ENCODE results near the gene COL19A1.
A peak's percentile ranks its signal among the peaks of the same experiment; 100 is the strongest.
"Not testable (repeated sequence)": the region's sequence is repeated elsewhere in the genome, so short reads cannot be mapped to it uniquely, and the experiment has no call there.

Gene COL19A1

GRCh38 chr6:69866770-69867638 is 648 bp downstream of the COL19A1 start:
- DNase-seq (ENCODE audit: low read depth): peak; percentile 46

DNA sequence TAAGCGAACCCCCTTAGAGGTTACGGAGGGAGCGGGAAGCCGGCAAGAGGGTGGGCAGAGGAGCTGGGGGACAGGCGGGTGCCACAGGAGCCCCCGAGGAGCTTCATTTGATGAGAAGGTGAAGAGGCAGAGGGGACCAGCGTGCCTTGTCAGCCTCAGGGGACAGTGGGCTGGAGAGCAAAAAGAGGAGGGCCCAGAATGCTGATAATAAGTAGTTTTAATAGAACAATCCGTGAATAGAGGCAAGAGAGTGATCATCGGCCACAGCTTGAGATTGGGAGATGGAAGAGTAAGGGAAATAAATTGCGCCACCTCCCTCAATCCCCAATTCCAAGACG is 1.3 kb downstream of the COL19A1 start:
- DNase-seq (ENCODE audit: low read depth): no peak

DNA sequence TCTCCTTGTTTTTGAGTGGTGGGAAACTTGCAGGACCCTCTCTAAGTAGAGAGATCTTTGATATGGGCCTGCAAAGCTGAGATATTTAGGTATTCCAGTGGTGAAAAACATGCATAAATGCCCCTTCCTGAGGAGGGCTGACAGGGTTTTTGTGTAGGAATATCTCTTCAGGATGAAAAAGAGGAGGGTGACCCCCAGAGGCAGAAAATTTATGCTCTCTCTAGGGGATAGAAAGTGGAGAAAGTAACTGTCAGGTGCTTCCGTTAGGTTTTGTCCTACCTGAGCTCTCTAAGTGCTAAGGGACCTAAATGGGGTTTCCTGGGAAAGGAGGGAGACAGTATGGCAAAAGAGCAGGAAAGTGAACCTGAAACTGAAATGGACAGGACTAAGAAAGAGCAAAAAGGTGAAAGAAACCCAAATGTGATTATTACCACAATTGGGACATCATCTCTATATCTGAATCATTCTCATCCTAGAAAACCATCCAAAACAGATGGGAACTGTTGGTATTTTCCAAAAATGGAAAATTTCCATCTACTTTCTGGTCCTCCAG is 2.0 kb downstream of the COL19A1 start:
- DNase-seq (ENCODE audit: low read depth): no peak

DNA sequence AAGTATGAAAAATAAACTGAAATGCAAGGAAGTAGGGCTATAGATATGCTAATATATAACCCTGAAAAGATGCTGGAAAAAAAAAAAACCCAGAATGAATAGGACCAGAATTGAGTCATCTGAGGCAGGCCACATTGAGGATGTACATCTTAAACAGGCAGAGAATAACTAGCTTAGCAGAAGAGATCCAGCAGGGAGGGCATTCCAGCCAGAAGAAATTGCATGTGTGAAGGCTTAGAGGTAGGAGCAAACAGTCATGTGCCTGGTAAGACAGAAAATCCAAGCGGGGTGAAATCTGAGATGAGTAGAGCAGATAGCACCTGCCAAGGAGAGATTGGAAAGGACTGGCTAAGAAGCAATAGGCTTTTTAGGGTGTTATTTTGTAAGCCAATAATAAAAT is 2.6 kb downstream of the COL19A1 start:
- no peak for DNase-seq (ENCODE audit: low read depth)

GRCh38 chr6:69871107-69871506 is 4.8 kb downstream of the COL19A1 start:
- DNase-seq (ENCODE audit: low read depth): no peak

GRCh38 chr6:69873291-69873690 is 6.9 kb downstream of the COL19A1 start:
- DNase-seq (ENCODE audit: low read depth): no peak

DNA sequence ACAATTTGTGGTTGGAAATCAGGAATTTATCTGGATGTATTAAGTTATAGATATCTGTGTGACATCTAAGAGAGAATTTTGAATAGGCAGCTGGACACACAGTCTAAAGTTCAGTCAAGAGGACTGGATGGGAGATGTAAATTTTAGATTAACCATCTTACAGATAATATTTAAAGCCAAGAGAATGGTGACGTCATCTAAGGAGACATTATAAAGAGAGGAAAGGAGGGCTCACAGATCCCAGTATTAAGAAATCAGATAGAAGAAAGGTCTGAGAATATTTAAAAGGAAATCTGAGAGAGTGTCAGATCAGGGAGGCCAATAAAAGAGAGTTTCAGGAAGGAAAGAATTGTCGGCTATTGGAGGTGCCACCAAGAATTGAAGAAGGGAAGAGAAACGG is 9.4 kb downstream of the COL19A1 start:
- no peak for DNase-seq (ENCODE audit: low read depth)

DNA sequence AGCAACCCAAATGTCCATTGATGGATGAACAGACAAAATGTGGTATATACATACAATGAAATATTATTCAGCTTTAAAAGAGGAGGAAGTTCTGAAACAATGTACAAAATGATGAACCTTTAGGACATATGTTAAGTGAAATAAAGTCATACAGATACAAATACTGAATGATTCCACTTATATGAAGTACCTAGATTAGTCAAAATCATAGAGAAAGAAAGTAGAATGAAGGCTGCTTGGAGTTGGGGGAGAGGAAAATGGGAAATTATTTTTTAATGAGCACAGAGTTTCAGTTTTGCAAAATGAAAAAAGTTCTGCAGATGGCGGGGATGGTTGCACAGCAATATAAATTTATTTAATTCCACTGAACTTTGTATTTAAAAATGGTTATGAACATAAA is 12.4 kb downstream of the COL19A1 start:
- DNase-seq (ENCODE audit: low read depth): no peak

DNA sequence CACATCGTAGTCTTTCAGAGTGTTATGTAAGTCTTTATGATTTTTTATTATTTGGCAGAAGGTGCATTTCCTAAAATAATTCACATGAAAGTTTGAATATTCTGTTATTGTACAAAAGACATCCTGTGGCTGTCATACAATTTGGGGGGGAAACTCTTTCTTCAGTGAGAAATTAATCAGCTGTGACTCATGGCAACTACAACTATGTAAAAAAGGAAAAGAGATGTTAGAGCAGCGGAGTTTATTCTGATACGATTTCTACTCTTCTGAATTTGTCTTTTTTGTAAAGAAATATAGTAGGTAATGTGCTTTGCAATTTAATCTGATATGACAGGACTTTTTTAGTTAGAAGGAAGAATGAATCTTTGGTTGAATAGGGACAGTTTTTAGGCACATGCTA is 14.2 kb downstream of the COL19A1 start:
- no peak for DNase-seq (ENCODE audit: low read depth)

GRCh38 chr6:69881322-69882151 is 15.2 kb downstream of the COL19A1 start:
- no peak for DNase-seq (ENCODE audit: low read depth)

- DNase-seq (ENCODE audit: low read depth): no peak
These were observed 17.2 kb downstream of the COL19A1 start for GRCh38 chr6:69883551-69883950.

- DNase-seq (ENCODE audit: low read depth): no peak
These were observed 17.9 kb downstream of the COL19A1 start for GRCh38 chr6:69884231-69884630.

- DNase-seq (ENCODE audit: low read depth): no peak
These were observed 20.7 kb downstream of the COL19A1 start for GRCh38 chr6:69887026-69887425.

DNA sequence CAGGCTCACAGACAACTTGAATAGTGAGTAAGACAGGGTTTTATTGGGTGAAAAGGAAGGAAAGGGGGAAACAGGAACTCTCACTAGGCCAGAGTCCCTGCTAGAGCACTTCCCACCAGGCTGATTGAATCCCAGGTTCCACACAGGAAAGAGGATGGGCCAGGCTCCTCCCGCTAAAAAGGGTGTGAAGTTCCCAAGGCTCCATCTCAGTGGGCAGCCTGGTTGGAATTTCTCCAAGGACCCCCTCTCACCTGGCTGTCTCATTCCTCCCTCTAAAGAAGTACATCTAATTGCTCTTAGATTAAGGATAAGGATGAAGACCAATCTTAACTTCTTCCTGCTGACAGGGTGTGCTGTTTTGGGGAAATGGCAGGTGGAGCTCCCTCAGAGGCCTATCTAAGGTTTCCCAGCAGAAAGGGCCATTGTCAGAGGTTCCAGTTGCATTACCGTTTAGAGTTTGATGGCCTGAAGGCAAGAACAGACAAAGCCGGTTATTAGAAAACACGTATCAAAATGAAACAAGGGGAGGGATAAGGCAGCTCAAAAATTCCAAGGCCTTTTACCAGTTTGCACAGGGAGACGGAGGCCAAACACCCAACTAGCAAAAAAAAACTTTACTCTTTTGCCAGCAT is 21.5 kb downstream of the COL19A1 start:
- no peak for DNase-seq (ENCODE audit: low read depth)

DNA sequence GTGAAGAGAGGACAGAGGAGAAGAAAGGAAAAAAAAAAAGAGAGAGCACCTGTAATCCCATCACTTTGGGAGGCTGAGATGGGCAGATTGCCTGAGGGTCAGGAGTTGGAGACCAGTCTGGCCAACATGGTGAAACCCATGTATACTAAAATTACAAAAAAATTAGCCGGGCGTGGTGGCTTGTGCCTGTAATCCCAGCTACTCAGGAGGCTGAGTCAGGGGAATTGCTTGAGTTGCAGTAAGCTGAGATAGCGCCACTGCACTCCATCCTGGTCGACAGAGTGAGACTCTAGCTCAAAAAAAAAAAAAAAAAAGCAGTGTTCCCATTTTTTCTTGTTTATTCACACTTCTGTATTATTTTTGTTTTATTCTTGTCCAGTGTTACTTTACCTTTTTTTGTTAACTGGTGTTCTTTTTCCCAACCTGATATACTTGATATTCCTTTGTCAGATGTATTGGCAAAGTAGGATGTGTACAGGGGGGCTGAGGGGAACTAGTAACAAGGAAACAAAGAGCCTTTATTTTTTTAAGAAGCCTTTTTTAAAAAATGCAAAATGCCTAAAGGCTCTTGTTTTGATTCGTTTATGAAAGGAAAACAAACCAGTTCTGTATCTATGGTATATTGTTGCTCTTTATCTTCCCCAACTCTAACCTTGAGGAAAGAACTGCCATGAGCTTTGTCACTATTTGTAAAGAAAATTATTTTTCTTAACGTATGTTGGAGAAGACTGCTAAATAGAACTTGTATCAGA is 22.3 kb downstream of the COL19A1 start:
- DNase-seq (ENCODE audit: low read depth): no peak

DNA sequence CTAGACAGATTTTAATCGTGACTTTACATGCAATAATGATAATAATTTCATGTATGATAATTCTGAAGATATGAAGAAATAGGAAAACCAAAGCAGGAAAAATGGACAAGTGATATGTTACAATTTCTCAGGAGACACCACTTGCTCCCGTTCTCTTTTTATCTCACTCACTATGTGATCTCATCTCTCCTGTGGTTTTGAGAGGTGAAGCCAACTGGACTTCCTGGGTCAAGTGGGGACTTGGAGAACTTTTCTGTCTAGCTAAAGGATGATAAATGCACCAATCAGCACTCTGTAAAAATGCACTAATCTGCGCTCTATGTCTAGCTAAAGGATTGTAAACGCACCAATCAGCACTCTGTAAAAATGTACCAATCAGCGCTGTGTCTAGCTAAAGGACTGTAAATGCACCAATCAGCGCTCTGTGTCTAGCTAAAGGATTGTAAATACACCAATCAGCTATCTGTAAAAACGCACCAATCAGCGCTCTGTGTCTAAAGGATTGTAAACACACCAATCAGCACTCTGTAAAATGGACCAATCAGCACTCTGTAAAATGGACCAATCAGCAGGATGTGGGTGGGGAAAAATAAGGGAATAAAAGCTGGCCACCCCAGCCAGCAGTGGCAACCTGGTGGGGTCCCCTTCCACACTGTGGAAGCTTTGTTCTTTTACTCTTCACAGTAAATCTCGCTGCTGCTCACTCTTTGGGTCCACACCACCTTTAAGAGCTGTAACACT is 23.0 kb downstream of the COL19A1 start:
- not testable (repeated sequence) for DNase-seq (ENCODE audit: low read depth)

DNA sequence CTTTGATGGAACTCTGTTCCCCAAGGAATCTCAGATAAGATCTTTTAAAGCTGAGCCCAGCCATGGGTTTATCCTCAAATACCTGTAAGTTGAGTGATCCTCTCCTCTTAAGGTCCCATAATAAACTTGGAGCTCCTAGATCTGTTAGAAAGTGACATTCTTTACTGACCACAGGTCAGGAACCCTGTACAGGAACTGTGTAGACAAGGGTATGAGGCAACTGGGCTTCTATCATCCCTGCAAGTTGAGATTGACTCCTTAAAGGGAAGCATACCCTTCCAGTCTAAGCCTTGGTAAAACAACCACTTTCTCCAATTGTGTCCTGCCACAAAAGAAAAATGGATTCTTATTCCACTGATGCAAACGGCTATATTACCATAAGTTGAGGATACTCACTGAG is 26.2 kb downstream of the COL19A1 start:
- not testable (repeated sequence) for DNase-seq (ENCODE audit: low read depth)

DNA sequence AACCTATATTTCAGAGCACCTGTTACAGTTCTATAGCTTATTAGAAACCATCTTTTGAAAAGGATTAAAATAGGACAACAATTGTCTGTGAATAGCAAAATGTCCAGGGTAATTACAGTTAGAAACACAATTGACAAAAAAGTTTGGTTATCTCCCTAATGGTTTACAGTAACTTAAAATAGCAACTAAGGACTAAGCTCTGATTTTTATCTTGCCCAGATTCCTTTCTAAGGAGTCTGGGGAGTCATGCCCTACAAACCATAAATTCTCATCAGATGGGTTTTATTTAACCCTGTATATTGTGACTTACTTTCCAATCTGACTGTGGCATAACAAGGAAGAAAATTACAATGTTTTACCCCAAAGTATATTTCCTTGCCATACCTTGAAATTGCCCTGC is 26.9 kb downstream of the COL19A1 start:
- not testable (repeated sequence) for DNase-seq (ENCODE audit: low read depth)

GRCh38 chr6:69894578-69895347 is 28.4 kb downstream of the COL19A1 start:
- DNase-seq (ENCODE audit: low read depth): no peak

GRCh38 chr6:69895396-69895795 is 29.0 kb downstream of the COL19A1 start:
- DNase-seq (ENCODE audit: low read depth): no peak
